ENCODE results near the gene FKBP1A.
A peak's percentile ranks its signal among the peaks of the same experiment; 100 is the strongest.

Gene FKBP1A

GRCh38 chr20:1397710-1398109 lies 4.9 kb upstream of the FKBP1A start:
- peak in 1 of 2 experiments; percentile 27 for DNase-seq
- no peak for TF ChIP-seq GATA1 (IDR thresholded peaks at IDR 0.05; ENCODE audit: low read depth, low read length)
- TF ChIP-seq POLR2A (IDR thresholded peaks at IDR 0.05; ENCODE audit: low read length): no peak

GRCh38 chr20:1396702-1397101 lies 3.8 kb upstream of the FKBP1A start:
- no peak for TF ChIP-seq GATA1 (IDR thresholded peaks at IDR 0.05; ENCODE audit: low read depth, low read length)
- no peak for DNase-seq

- DNase-seq: no peak
- no peak for TF ChIP-seq POLR2A (IDR thresholded peaks at IDR 0.05; ENCODE audit: low read length)
- TF ChIP-seq GATA1 (IDR thresholded peaks at IDR 0.05; ENCODE audit: low read depth, low read length): no peak
These were observed 3.4 kb upstream of the FKBP1A start for GRCh38 chr20:1396264-1396663.

- TF ChIP-seq POLR2A (IDR thresholded peaks at IDR 0.05; ENCODE audit: low read length) (no peak), GATA1 (IDR thresholded peaks at IDR 0.05; ENCODE audit: low read depth, low read length) (no peak)
- DNase-seq: no peak
These were observed 1.8 kb upstream of the FKBP1A start for GRCh38 chr20:1394686-1395085.

- no peak for DNase-seq
- TF ChIP-seq POLR2A (IDR thresholded peaks at IDR 0.05; ENCODE audit: low read length) (no peak), GATA1 (IDR thresholded peaks at IDR 0.05; ENCODE audit: low read depth, low read length) (no peak)
These were observed 641 bp upstream of the FKBP1A start for GRCh38 chr20:1393507-1393882.

GRCh38 chr20:1392443-1392692 lies 486 bp downstream of the FKBP1A start:
- peak; percentile 75 to 76 for DNase-seq

GRCh38 chr20:1391640-1392442 lies 1.0 kb downstream of the FKBP1A start:
- DNase-seq: peak; percentile 51 to 52
- TF ChIP-seq GATA1 (IDR thresholded peaks at IDR 0.05; ENCODE audit: low read depth, low read length) (no peak), POLR2A (IDR thresholded peaks at IDR 0.05; ENCODE audit: low read length) (no peak)

More at GRCh38 chr20:1392443-1392692, 486 bp downstream of the FKBP1A start:
- TF ChIP-seq POLR2A (IDR thresholded peaks at IDR 0.05; ENCODE audit: low read length) (no peak), GATA1 (IDR thresholded peaks at IDR 0.05; ENCODE audit: low read depth, low read length) (no peak)

GRCh38 chr20:1390581-1391403 lies 2.1 kb downstream of the FKBP1A start:
- TF ChIP-seq POLR2A (IDR thresholded peaks at IDR 0.05; ENCODE audit: low read length) (no peak), GATA1 (IDR thresholded peaks at IDR 0.05; ENCODE audit: low read depth, low read length) (no peak)
- DNase-seq: no peak

- TF ChIP-seq POLR2A (IDR thresholded peaks at IDR 0.05; ENCODE audit: low read length) (no peak), GATA1 (IDR thresholded peaks at IDR 0.05; ENCODE audit: low read depth, low read length) (no peak)
These were observed 2.9 kb downstream of the FKBP1A start for GRCh38 chr20:1389703-1390580.

GRCh38 chr20:1388741-1389483 lies 3.9 kb downstream of the FKBP1A start:
- no peak for DNase-seq
- no peak for TF ChIP-seq GATA1 (IDR thresholded peaks at IDR 0.05; ENCODE audit: low read depth, low read length)
- TF ChIP-seq POLR2A (IDR thresholded peaks at IDR 0.05; ENCODE audit: low read length): no peak

More at GRCh38 chr20:1389703-1390580, 2.9 kb downstream of the FKBP1A start:
- DNase-seq: no peak

GRCh38 chr20:1388253-1388652 lies 4.6 kb downstream of the FKBP1A start:
- DNase-seq: no peak

GRCh38 chr20:1386323-1386722 lies 6.5 kb downstream of the FKBP1A start:
- no peak for TF ChIP-seq POLR2A (IDR thresholded peaks at IDR 0.05; ENCODE audit: low read length)
- TF ChIP-seq GATA1 (IDR thresholded peaks at IDR 0.05; ENCODE audit: low read depth, low read length): no peak

More at GRCh38 chr20:1388253-1388652, 4.6 kb downstream of the FKBP1A start:
- TF ChIP-seq POLR2A (IDR thresholded peaks at IDR 0.05; ENCODE audit: low read length) (no peak), GATA1 (IDR thresholded peaks at IDR 0.05; ENCODE audit: low read depth, low read length) (no peak)

More at GRCh38 chr20:1386323-1386722, 6.5 kb downstream of the FKBP1A start:
- DNase-seq: no peak
